ENCODE data around the gene HS2ST1.
"Not testable (repeated sequence)": the region's sequence is repeated elsewhere in the genome, so short reads cannot be mapped to it uniquely, and the experiment has no call there.

Gene HS2ST1

GRCh38 chr1:86938855-86939254, 24.4 kb downstream of the HS2ST1 start:
- no peak overlapping the region for H3K4me3 Mint-ChIP-seq
- H3K27me3 Mint-ChIP-seq (ENCODE audit: low read depth), result no peaks in the 10 kb centered on the region
- no peaks in the 10 kb centered on the region for H3K9me3 Mint-ChIP-seq
- no peak for DNase-seq (ENCODE audit: low spot score)
- H3K27ac Mint-ChIP-seq, result no peak overlapping the region
- peaks cover 1% of the 10 kb centered on the region for H3K4me1 Mint-ChIP-seq (ENCODE audit: low read depth)
- H3K36me3 Mint-ChIP-seq (ENCODE audit: low read depth), result no peaks in the 10 kb centered on the region

DNA sequence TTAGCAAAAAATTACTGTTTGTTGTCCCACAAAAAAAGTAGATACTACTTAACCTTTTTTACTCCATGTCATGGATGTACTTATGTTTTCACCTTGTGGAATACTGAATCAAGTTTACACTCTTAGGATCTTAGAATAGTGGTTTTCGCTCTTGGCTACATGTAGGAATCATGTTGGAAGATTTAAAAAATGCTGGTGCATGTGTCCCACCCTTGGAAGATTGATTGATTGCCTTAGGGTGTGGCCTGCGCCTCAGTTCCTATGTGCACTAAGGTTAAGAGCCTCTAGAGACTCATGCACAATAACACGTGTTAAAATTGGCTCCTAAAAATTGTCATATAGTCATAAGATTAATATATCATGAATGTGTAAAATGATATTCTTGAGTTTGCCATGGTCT, 25.0 kb downstream of the HS2ST1 start:
- Mint-ChIP-seq H3K27ac (no peak overlapping the region), H3K27me3 (ENCODE audit: low read depth) (no peaks in the 10 kb centered on the region), H3K4me1 (ENCODE audit: low read depth) (peaks cover 1% of the 10 kb centered on the region), H3K36me3 (ENCODE audit: low read depth) (no peaks in the 10 kb centered on the region), H3K9me3 (no peaks in the 10 kb centered on the region), H3K4me3 (no peak overlapping the region)
- no peak for DNase-seq (ENCODE audit: low spot score)

- H3K4me3 Mint-ChIP-seq, result no peak overlapping the region
- H3K4me1 Mint-ChIP-seq (ENCODE audit: low read depth), result peaks cover 1% of the 10 kb centered on the region
- no peak overlapping the region for H3K27ac Mint-ChIP-seq
- H3K9me3 Mint-ChIP-seq, result no peaks in the 10 kb centered on the region
- no peaks in the 10 kb centered on the region for H3K36me3 Mint-ChIP-seq (ENCODE audit: low read depth)
- no peak for DNase-seq (ENCODE audit: low spot score)
- no peaks in the 10 kb centered on the region for H3K27me3 Mint-ChIP-seq (ENCODE audit: low read depth)
These were observed 26.2 kb downstream of the HS2ST1 start for GRCh38 chr1:86940599-86940998.

DNA sequence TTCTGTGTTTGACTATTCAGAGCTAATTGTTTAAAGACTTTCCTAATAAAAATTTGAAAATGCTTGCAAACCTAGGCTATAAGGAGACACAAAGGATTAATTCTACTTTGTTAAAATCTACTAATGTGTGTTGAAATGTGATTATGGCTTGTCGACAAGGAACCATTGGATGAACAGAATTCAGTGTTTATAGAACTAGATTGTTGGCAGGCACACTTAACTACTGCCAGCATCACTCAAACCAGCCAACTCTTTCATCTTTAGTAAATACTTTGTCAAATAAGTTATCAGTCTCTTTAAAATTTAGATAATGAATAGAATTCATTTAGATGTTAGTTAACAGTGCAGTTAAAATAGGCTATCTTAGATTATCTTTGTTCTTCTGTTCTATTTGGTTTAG, 27.6 kb downstream of the HS2ST1 start:
- Mint-ChIP-seq H3K27me3 (ENCODE audit: low read depth) (no peaks in the 10 kb centered on the region), H3K4me1 (ENCODE audit: low read depth) (peaks cover 1% of the 10 kb centered on the region), H3K4me3 (no peak overlapping the region), H3K9me3 (no peaks in the 10 kb centered on the region), H3K27ac (no peak overlapping the region), H3K36me3 (ENCODE audit: low read depth) (no peaks in the 10 kb centered on the region)
- DNase-seq (ENCODE audit: low spot score), result no peak

DNA sequence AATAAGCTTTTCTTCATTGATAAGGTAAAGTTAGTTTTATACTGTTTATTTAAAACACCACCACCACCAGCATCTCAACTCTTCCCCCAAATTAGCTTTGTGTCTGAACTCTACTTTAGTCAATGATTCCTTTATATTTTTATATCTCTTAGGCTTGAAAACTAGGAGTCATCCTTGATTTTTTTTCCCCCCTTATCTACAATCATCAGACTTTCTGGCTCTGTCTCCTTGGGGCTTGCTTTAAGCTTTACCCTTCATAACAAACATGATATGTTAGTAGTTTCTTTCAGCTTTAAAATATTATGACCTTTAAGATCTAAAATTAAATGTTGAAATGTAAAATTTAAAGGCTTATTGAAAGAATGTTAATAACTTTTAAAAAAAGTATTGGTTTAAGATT, 28.3 kb downstream of the HS2ST1 start:
- no peak overlapping the region for H3K4me3 Mint-ChIP-seq
- no peak for DNase-seq (ENCODE audit: low spot score)
- H3K36me3 Mint-ChIP-seq (ENCODE audit: low read depth), result no peaks in the 10 kb centered on the region
- H3K4me1 Mint-ChIP-seq (ENCODE audit: low read depth), result peaks cover 1% of the 10 kb centered on the region
- H3K27me3 Mint-ChIP-seq (ENCODE audit: low read depth), result no peaks in the 10 kb centered on the region
- no peaks in the 10 kb centered on the region for H3K9me3 Mint-ChIP-seq
- no peak overlapping the region for H3K27ac Mint-ChIP-seq

DNA sequence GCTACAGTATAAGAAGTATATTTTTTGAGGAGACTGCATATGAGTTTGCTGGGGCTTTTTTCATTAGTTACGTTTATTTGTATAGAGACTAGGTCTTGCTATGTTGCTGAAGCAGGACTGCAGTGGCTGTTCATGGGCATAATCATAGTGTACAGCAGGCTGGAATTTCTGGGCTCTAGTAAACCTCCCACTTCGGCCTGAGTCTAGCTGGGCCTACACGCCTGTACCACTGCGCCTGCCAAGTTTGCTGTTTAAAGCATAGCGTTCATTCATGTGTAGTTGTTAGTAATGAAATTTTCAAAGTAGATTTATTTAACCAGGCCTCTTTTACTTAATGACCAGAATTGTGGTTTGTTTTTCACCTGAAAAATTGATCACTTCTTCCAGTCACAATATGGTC, 33.8 kb downstream of the HS2ST1 start:
- no peaks in the 10 kb centered on the region for H3K27me3 Mint-ChIP-seq (ENCODE audit: low read depth)
- no peaks in the 10 kb centered on the region for H3K9me3 Mint-ChIP-seq
- no peaks in the 10 kb centered on the region for H3K36me3 Mint-ChIP-seq (ENCODE audit: low read depth)
- no peak for DNase-seq (ENCODE audit: low spot score)
- peaks cover 2% of the 10 kb centered on the region for H3K4me1 Mint-ChIP-seq (ENCODE audit: low read depth)
- H3K4me3 Mint-ChIP-seq, result no peak overlapping the region
- H3K27ac Mint-ChIP-seq, result no peak overlapping the region

- DNase-seq (ENCODE audit: low spot score), result no peak
- H3K27me3 Mint-ChIP-seq (ENCODE audit: low read depth), result no peaks in the 10 kb centered on the region
- H3K27ac Mint-ChIP-seq, result no peak overlapping the region
- H3K36me3 Mint-ChIP-seq (ENCODE audit: low read depth), result no peaks in the 10 kb centered on the region
- H3K4me1 Mint-ChIP-seq (ENCODE audit: low read depth), result peaks cover 2% of the 10 kb centered on the region
- no peaks in the 10 kb centered on the region for H3K9me3 Mint-ChIP-seq
- H3K4me3 Mint-ChIP-seq, result no peak overlapping the region
These were observed 36.4 kb downstream of the HS2ST1 start for GRCh38 chr1:86950712-86951419.

GRCh38 chr1:86951430-86951829, 37.0 kb downstream of the HS2ST1 start:
- Mint-ChIP-seq H3K4me3 (no peak overlapping the region), H3K36me3 (ENCODE audit: low read depth) (no peaks in the 10 kb centered on the region), H3K27ac (no peak overlapping the region), H3K27me3 (ENCODE audit: low read depth) (no peaks in the 10 kb centered on the region), H3K9me3 (no peaks in the 10 kb centered on the region), H3K4me1 (ENCODE audit: low read depth) (peaks cover 2% of the 10 kb centered on the region)
- DNase-seq (ENCODE audit: low spot score), result no peak

DNA sequence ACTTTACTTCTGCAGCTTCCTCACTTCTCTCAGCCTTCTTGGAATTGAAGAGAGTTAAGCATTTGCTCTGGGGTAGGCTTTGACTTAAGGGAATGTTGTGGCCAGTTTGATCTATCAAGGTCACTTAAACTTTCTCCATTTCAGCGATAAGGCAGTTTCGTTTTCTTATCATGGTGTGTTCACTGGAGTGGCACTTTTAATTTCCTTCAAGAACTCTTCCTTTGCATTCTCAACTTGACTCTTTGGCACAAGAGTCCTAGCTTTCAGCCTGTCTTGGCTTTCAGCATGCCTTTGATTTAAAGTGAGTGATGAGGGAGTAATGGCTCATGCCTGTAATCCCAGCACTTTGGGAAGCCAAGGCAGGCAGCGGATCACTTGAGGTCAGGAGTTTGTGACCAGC, 38.7 kb downstream of the HS2ST1 start:
- peaks cover 2% of the 10 kb centered on the region for H3K4me1 Mint-ChIP-seq (ENCODE audit: low read depth)

GRCh38 chr1:86955678-86956077, 41.2 kb downstream of the HS2ST1 start:
- Mint-ChIP-seq H3K27ac (no peak overlapping the region), H3K36me3 (ENCODE audit: low read depth) (no peaks in the 10 kb centered on the region), H3K9me3 (no peaks in the 10 kb centered on the region), H3K4me1 (ENCODE audit: low read depth) (peaks cover 2% of the 10 kb centered on the region), H3K27me3 (ENCODE audit: low read depth) (no peaks in the 10 kb centered on the region), H3K4me3 (no peak overlapping the region)
- no peak for DNase-seq (ENCODE audit: low spot score)

More for the DNA sequence above, 38.7 kb downstream of the HS2ST1 start:
- Mint-ChIP-seq H3K9me3 (no peaks in the 10 kb centered on the region), H3K36me3 (ENCODE audit: low read depth) (no peaks in the 10 kb centered on the region), H3K27me3 (ENCODE audit: low read depth) (no peaks in the 10 kb centered on the region), H3K4me3 (no peak overlapping the region), H3K27ac (no peak overlapping the region)
- no peak for DNase-seq (ENCODE audit: low spot score)

DNA sequence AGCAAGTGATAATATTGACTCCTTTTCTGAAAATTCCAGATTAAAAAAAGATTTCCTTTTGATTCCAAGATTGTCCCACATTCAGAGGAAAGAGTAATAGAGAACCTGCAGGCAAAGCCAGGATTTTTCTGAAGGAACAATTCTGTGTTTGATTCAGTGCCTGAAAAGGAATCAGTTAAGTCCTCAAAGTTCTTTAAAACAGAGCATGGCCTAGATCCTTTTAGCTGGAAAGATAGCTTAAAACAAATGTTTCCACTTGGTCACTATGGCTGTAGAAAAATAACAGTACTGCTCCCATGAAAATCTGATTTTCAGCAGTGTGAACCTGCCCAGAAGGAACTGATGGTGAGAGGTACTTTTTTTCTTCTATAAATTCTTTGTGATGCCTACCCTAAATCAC, 41.8 kb downstream of the HS2ST1 start:
- Mint-ChIP-seq H3K27me3 (ENCODE audit: low read depth) (no peaks in the 10 kb centered on the region), H3K9me3 (no peaks in the 10 kb centered on the region)

GRCh38 chr1:86957221-86957620, 42.8 kb downstream of the HS2ST1 start:
- Mint-ChIP-seq H3K9me3 (no peaks in the 10 kb centered on the region), H3K4me3 (no peak overlapping the region), H3K4me1 (ENCODE audit: low read depth) (peaks cover 2% of the 10 kb centered on the region), H3K27me3 (ENCODE audit: low read depth) (no peaks in the 10 kb centered on the region), H3K27ac (no peak overlapping the region), H3K36me3 (ENCODE audit: low read depth) (no peaks in the 10 kb centered on the region)
- DNase-seq (ENCODE audit: low spot score), result no peak

More for the DNA sequence above, 41.8 kb downstream of the HS2ST1 start:
- Mint-ChIP-seq H3K4me3 (no peak overlapping the region), H3K27ac (no peak overlapping the region), H3K4me1 (ENCODE audit: low read depth) (peaks cover 2% of the 10 kb centered on the region), H3K36me3 (ENCODE audit: low read depth) (no peaks in the 10 kb centered on the region)
- DNase-seq (ENCODE audit: low spot score), result no peak

DNA sequence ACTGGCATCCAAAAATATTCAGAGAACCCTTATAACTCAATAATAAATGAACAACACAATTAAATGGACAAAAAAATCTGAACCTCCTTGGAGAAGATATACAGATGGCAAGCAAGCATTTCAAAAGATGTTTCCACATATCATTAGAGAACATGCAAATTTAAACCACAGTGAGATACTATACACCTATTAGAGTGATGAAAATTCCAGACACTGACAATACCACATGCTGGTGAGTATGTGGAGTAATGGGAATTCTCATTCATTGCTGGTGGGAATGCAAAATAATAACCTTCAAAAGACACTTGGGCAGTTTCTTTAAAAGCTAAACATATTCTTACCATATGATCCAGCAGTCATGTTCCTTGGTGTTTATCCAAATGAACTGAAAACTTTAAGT, 46.1 kb downstream of the HS2ST1 start:
- Mint-ChIP-seq H3K9me3 (no peaks in the 10 kb centered on the region), H3K27ac (no peak overlapping the region)

DNA sequence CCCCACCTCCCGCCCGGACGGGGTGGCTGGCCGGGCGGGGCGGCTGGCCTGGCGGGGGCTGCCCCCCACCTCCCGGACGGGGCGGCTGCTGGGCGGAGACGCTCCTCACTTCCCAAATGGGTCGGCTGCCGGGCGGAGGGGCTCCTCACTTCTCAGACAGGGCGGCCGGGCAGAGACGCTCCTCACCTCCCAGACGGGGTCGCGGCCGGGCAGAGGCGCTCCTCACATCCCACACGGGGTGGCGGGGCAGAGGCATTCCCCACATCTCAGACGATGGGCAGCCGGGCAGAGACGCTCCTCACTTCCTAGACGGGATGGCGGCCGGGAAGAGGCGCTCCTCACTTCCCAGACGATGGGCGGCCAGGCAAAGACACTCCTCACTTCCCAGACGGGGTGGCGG, 49.4 kb downstream of the HS2ST1 start:
- H3K27me3 Mint-ChIP-seq (ENCODE audit: low read depth); H3K4me3 Mint-ChIP-seq; H3K27ac Mint-ChIP-seq; H3K9me3 Mint-ChIP-seq; H3K36me3 Mint-ChIP-seq (ENCODE audit: low read depth); H3K4me1 Mint-ChIP-seq (ENCODE audit: low read depth); DNase-seq (ENCODE audit: low spot score): not testable (repeated sequence)

More for the DNA sequence above, 46.1 kb downstream of the HS2ST1 start:
- peaks cover 4% of the 10 kb centered on the region for H3K4me1 Mint-ChIP-seq (ENCODE audit: low read depth)
- no peak for DNase-seq (ENCODE audit: low spot score)
- no peak overlapping the region for H3K4me3 Mint-ChIP-seq
- H3K36me3 Mint-ChIP-seq (ENCODE audit: low read depth), result no peaks in the 10 kb centered on the region
- H3K27me3 Mint-ChIP-seq (ENCODE audit: low read depth), result no peaks in the 10 kb centered on the region

Measured in T-helper 2 cell treated with Interferon-gamma antibody and Interleukin-4, amounts not matched to agents 5 μg/mL and 100 μg/mL, for 36 hours (primary cell).